ENCODE data around the gene FBN2. TPM values are rescaled to one million over a fixed set of nuclear protein-coding genes. Genes with fewer than 3 reads are reported as not detected.

The FBN2 gene
- total and polyA plus RNA-seq, 8 donors: 2.7 to 64.3 (median 54.3) TPM

DNA sequence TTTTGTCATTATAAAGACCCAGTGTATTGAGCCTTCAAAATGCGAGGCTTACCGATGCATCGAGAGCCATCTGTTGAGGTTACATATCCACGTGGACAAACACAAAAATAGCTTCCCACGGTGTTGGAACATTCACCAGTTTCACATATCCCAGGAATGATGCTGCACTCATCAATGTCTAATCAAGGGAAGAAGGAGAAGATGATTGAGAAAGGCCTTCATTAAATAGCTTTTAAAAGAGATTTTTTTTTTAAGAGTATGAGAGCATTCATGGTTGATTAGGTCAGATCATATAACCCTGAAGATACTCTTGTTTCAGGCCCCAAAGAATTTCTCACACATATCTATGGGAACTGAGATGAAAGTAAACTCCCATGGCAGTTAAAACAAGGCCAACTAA is 129.4 kb downstream of the FBN2 start:
- intact Hi-C loops (cut with DNase I): no loop called here
- Histone ChIP-seq H3K4me3 (no peak overlapping the region), H3K27me3 (no peaks in the 10 kb centered on the region), H3K4me1 (no peaks in the 10 kb centered on the region), H3K27ac (no peak overlapping the region), H3K9me3 (no peaks in the 10 kb centered on the region), H3K36me3 (no peaks in the 10 kb centered on the region)
- ATAC-seq (no peak), DNase-seq (no peak)
- TF ChIP-seq, protein P1, sequence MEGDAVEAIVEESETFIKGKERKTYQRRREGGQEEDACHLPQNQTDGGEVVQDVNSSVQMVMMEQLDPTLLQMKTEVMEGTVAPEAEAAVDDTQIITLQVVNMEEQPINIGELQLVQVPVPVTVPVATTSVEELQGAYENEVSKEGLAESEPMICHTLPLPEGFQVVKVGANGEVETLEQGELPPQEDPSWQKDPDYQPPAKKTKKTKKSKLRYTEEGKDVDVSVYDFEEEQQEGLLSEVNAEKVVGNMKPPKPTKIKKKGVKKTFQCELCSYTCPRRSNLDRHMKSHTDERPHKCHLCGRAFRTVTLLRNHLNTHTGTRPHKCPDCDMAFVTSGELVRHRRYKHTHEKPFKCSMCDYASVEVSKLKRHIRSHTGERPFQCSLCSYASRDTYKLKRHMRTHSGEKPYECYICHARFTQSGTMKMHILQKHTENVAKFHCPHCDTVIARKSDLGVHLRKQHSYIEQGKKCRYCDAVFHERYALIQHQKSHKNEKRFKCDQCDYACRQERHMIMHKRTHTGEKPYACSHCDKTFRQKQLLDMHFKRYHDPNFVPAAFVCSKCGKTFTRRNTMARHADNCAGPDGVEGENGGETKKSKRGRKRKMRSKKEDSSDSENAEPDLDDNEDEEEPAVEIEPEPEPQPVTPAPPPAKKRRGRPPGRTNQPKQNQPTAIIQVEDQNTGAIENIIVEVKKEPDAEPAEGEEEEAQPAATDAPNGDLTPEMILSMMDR (IDR thresholded peaks at IDR 0.05): no peak

DNA sequence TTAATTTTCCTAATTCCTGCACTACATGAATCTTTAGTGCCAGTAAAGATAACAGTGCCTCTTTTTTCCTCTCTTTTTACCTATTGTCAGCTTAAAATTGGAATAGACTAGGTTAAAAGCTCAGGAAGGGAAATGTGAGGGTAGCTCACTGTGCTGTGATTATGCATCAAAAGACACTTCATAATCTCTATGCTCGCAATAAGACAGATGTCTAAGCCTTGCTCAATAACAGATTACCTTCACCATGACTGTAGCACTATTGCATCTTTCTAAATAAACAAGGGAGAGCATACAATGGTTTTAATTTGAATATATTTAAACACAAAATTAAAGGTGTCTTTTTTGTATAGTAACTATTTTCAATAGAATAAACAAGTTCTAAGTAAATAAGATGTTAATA is 130.1 kb downstream of the FBN2 start:
- ATAC-seq: no peak
- Histone ChIP-seq H3K4me1 (no peaks in the 10 kb centered on the region), H3K4me3 (no peak overlapping the region), H3K36me3 (no peaks in the 10 kb centered on the region), H3K9me3 (no peaks in the 10 kb centered on the region), H3K27ac (no peak overlapping the region), H3K27me3 (no peaks in the 10 kb centered on the region)
- intact Hi-C loops (cut with DNase I): no loop called here
- TF ChIP-seq, protein P1 (IDR thresholded peaks at IDR 0.05): no peak
- no peak for DNase-seq

GRCh38 chr5:128406803-128407202 is 131.2 kb downstream of the FBN2 start:
- TF ChIP-seq, protein P1 (IDR thresholded peaks at IDR 0.05): no peak
- no peaks in the 10 kb centered on the region for H3K27me3 ChIP-seq
- H3K27ac ChIP-seq: no peak overlapping the region
- intact Hi-C loops (cut with DNase I): no loop called here
- no peaks in the 10 kb centered on the region for H3K4me1 ChIP-seq
- DNase-seq (no peak), ATAC-seq (no peak)
- no peaks in the 10 kb centered on the region for H3K36me3 ChIP-seq
- no peak overlapping the region for H3K4me3 ChIP-seq
- H3K9me3 ChIP-seq: no peaks in the 10 kb centered on the region

- Histone ChIP-seq H3K4me1 (no peaks in the 10 kb centered on the region), H3K27ac (no peak overlapping the region), H3K9me3 (no peaks in the 10 kb centered on the region), H3K4me3 (no peak overlapping the region), H3K36me3 (no peaks in the 10 kb centered on the region), H3K27me3 (no peaks in the 10 kb centered on the region)
- intact Hi-C loops (cut with DNase I): no loop called here
- DNase-seq (no peak), ATAC-seq (no peak)
- TF ChIP-seq, protein P1 (IDR thresholded peaks at IDR 0.05): no peak
Observed at GRCh38 chr5:128405159-128405558, 132.9 kb downstream of the FBN2 start.

GRCh38 chr5:128403333-128403732 is 134.7 kb downstream of the FBN2 start:
- H3K4me3 ChIP-seq: no peak overlapping the region
- intact Hi-C loops (cut with DNase I): no loop called here
- H3K4me1 ChIP-seq: no peaks in the 10 kb centered on the region
- no peak overlapping the region for H3K27ac ChIP-seq
- DNase-seq (no peak), ATAC-seq (no peak)
- TF ChIP-seq, protein P1 (IDR thresholded peaks at IDR 0.05): no peak
- no peaks in the 10 kb centered on the region for H3K9me3 ChIP-seq
- H3K27me3 ChIP-seq: no peaks in the 10 kb centered on the region
- H3K36me3 ChIP-seq: no peaks in the 10 kb centered on the region
